Peyer's patch (tissue), 4 donors: ENCODE results near the gene CSMD2.

Experiments used
- CTCF ChIP-seq, 6 experiments: fragments of 450-650 bp in 4 of 6; fragments of 200-600 bp in 2 of 6; sonication (generic) in 1 of 6; IDR thresholded peaks; one replicate each; pipeline ENCODE4 v1.5.1; 2017 to 2019; ENCODE audit warnings: antibody characterized with exemption in 6 of 6, mild to moderate bottlenecking in 3 of 6, moderate library complexity in 1 of 6
- POLR2A ChIP-seq, 2 donors: fragments of 450-650 bp; IDR thresholded peaks; one replicate each; pipeline ENCODE4 v1.5.1; 2017; ENCODE audit warnings: antibody characterized with exemption in 2 of 2, mild to moderate bottlenecking in 2 of 2, moderate library complexity in 2 of 2

- TF ChIP-seq CTCF (IDR thresholded peaks at IDR 0.05): no peak
- TF ChIP-seq POLR2A (IDR thresholded peaks at IDR 0.05): no peak
These were observed 478.0 kb downstream of the CSMD2 start for GRCh38 chr1:33687000-33687399.
